GM12872 (cell line): Measurements from ENCODE around the gene LDHAL6A.

ENCODE experiments used
- TF ChIP-seq, protein P1 (sequence below): IDR thresholded peaks from 3 replicates; pipeline ENCODE4 v1.5.1; 2011; ENCODE audit warnings: low read depth, mild to moderate bottlenecking, low read length, moderate library complexity; ENCODE audit not compliant: insufficient read depth

The LDHAL6A gene

DNA sequence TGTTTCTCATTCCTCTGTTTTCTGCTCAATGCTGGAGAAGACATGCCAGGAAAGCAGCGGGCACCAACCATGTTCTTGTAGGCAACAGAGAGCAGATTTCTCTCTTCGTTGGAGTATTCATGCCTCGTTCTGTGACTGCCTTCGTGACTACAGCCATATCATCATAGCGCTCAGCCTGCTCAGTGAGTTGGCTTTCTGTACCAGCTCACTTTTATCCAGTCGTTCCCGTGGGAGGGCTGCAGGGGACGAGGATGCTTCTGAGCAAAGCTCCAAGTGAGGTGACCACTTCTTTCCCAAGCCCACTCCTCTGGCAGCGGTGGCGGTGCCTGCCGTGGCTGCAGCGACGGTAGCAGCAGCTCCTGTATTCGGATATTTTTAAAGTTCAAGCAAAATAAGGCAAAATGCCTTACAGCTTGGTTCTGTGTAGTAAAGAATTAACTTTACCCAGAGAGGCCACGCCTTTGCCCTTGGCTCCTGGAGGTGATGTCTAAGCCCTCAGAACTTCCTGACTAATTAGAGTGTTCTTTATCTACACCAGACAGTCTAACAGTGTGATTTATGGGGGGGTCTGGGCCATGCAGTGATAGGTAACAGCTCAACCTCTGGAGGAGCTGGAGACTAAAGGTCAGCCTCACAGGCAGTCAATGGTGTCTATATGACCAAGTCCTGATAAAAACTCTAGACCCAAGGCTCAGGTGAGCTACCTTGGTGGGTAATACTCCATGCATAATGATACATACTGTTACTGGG is 35.3 kb downstream of the LDHAL6A start:
- TF ChIP-seq, protein P1, sequence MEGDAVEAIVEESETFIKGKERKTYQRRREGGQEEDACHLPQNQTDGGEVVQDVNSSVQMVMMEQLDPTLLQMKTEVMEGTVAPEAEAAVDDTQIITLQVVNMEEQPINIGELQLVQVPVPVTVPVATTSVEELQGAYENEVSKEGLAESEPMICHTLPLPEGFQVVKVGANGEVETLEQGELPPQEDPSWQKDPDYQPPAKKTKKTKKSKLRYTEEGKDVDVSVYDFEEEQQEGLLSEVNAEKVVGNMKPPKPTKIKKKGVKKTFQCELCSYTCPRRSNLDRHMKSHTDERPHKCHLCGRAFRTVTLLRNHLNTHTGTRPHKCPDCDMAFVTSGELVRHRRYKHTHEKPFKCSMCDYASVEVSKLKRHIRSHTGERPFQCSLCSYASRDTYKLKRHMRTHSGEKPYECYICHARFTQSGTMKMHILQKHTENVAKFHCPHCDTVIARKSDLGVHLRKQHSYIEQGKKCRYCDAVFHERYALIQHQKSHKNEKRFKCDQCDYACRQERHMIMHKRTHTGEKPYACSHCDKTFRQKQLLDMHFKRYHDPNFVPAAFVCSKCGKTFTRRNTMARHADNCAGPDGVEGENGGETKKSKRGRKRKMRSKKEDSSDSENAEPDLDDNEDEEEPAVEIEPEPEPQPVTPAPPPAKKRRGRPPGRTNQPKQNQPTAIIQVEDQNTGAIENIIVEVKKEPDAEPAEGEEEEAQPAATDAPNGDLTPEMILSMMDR = no peak

DNA sequence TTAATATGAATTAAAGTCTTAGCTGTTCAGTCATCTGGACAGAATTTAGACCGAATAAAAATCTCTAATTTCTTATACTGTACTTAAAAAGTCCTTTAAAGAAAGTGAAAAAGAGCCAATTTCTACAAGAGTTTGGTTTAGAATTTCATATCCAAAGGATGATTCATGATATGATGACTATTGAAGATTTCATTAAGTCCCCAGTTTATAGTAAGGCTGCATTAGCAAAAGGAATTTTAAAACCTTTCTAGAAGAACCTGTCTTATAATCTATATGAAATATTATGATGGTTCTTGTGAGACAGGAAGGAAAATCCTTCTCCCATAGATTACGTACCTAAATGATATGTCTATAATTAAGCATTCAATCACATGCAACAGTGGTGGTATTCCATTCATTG is 36.3 kb downstream of the LDHAL6A start:
- TF ChIP-seq, protein P1 = no peak

DNA sequence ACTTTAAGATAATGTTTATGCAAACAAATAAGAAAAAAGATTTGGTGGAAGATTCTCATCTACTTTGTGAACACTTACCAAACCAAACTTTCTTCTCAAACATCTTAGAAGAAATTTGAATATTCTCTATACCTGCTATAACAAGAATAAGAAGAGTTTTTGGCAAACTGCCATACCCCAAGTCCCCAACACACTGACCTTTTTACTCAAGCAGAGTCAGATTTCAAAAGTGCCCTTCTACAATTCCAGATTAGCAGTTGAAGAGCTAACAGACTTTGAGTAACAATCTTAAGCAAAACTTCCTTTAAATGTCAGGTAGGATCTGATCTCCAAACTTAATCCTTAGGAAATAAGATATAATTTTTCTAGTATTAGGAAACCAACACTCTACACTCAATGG is 37.2 kb downstream of the LDHAL6A start:
- TF ChIP-seq, protein P1 = no peak

DNA sequence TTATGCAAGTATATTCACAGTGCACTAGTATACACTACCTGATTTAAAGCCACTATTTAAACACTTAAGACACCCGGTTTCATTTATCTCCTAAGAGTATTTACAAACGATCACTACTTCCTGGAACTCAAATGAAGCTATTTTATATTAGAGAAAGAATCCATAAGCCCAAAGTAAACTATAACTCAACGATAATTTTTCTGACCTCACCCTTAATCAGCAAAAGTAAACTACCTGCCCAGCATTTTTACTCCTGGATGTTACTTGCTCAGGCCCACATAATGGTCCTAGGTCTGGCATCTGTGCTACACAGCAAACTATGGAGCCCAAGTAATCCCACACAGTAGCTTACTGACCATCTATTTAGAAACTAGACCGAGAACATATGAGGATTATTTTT is 37.7 kb downstream of the LDHAL6A start:
- TF ChIP-seq, protein P1 = no peak

- TF ChIP-seq, protein P1 = no peak
Observed at GRCh38 chr11:18495271-18495670, 39.6 kb downstream of the LDHAL6A start.

GRCh38 chr11:18495703-18496102 is 40.0 kb downstream of the LDHAL6A start:
- TF ChIP-seq, protein P1 = no peak

GRCh38 chr11:18498039-18498438 is 42.4 kb downstream of the LDHAL6A start:
- TF ChIP-seq, protein P1 = no peak

GRCh38 chr11:18501629-18502028 is 46.0 kb downstream of the LDHAL6A start:
- TF ChIP-seq, protein P1 = no peak
